SK-N-SH (cell line): ENCODE results near the gene TNFRSF4.

Experiments
- GABPA ChIP-seq: IDR thresholded peaks from 2 replicates; pipeline ENCODE4 v1.4.0; 2012; ENCODE audit warnings: low read depth, mild to moderate bottlenecking
- POLR2AphosphoS5 ChIP-seq: IDR thresholded peaks from 2 replicates; pipeline ENCODE4 v1.6.1; 2012; ENCODE audit warnings: low read depth, low read length
- RFX5 ChIP-seq: IDR thresholded peaks from 2 replicates; pipeline ENCODE4 v1.6.1; 2012; ENCODE audit warnings: mild to moderate bottlenecking, improper control_type of control experiment, low read length

GRCh38 chr1:1208713-1209433 lies 5.1 kb downstream of the TNFRSF4 start:
- TF ChIP-seq POLR2AphosphoS5 (no peak), GABPA (no peak), RFX5 (no peak)
